HEK293 (cell line): ENCODE data around the gene COQ8B.

Experiments
- SCRT1 ChIP-seq: fragments of 450-650 bp; formaldehyde crosslinking; IDR thresholded peaks from 2 replicates; pipeline ENCODE4 v1.5.1; 2016; ENCODE audit warnings: missing biosample characterization, missing genetic modification characterization, borderline replicate concordance
- SCRT2 ChIP-seq: fragments of 450-650 bp; formaldehyde crosslinking; IDR thresholded peaks from 2 replicates; pipeline ENCODE4 v1.5.1; 2016; ENCODE audit warnings: missing biosample characterization, missing genetic modification characterization
- ZBTB1 ChIP-seq: fragments of 450-650 bp; formaldehyde crosslinking; IDR thresholded peaks from 2 replicates; pipeline ENCODE4 v1.5.1; 2016; ENCODE audit warnings: missing biosample characterization, missing genetic modification characterization
- ZBTB20 ChIP-seq: fragments of 450-650 bp; formaldehyde crosslinking; IDR thresholded peaks from 2 replicates; pipeline ENCODE4 v1.5.1; 2016; ENCODE audit warnings: missing biosample characterization, missing genetic modification characterization
- ZFP37 ChIP-seq: fragments of 450-650 bp; formaldehyde crosslinking; IDR thresholded peaks from 2 replicates; pipeline ENCODE4 v1.5.1; 2016; ENCODE audit warnings: missing biosample characterization, missing genetic modification characterization
- ZNF155 ChIP-seq: fragments of 450-650 bp; formaldehyde crosslinking; IDR thresholded peaks from 2 replicates; pipeline ENCODE4 v1.5.1; 2016; ENCODE audit warnings: missing biosample characterization, missing genetic modification characterization
- ZNF211 ChIP-seq: fragments of 450-650 bp; formaldehyde crosslinking; IDR thresholded peaks from 2 replicates; pipeline ENCODE4 v1.5.1; 2016; ENCODE audit warnings: low read depth, missing biosample characterization, missing genetic modification characterization
- ZNF221 ChIP-seq: fragments of 450-650 bp; formaldehyde crosslinking; IDR thresholded peaks from 2 replicates; pipeline ENCODE4 v1.5.1; 2017; ENCODE audit warnings: missing biosample characterization, missing genetic modification characterization, borderline replicate concordance
- ZNF239 ChIP-seq: fragments of 450-650 bp; formaldehyde crosslinking; IDR thresholded peaks from 2 replicates; pipeline ENCODE4 v1.5.1; 2016; ENCODE audit warnings: missing biosample characterization, missing genetic modification characterization
- ZNF26 ChIP-seq: fragments of 450-650 bp; formaldehyde crosslinking; IDR thresholded peaks from 2 replicates; pipeline ENCODE4 v1.5.1; 2016; ENCODE audit warnings: missing biosample characterization, missing genetic modification characterization
- ZNF292 ChIP-seq: fragments of 450-650 bp; formaldehyde crosslinking; IDR thresholded peaks from 2 replicates; pipeline ENCODE4 v1.5.1; 2016; ENCODE audit warnings: low read depth, missing biosample characterization, missing genetic modification characterization, borderline replicate concordance
- ZNF311 ChIP-seq: fragments of 450-650 bp; formaldehyde crosslinking; IDR thresholded peaks from 2 replicates; pipeline ENCODE4 v1.5.1; 2017; ENCODE audit warnings: missing biosample characterization, missing genetic modification characterization, borderline replicate concordance
- ZNF514 ChIP-seq: fragments of 450-650 bp; formaldehyde crosslinking; IDR thresholded peaks from 2 replicates; pipeline ENCODE4 v1.5.1; 2016; ENCODE audit warnings: missing biosample characterization, missing genetic modification characterization
- ZNF639 ChIP-seq: fragments of 450-650 bp; formaldehyde crosslinking; IDR thresholded peaks from 2 replicates; pipeline ENCODE4 v1.5.1; 2016; ENCODE audit warnings: missing biosample characterization, missing genetic modification characterization
- ZNF645 ChIP-seq: fragments of 450-650 bp; formaldehyde crosslinking; IDR thresholded peaks from 2 replicates; pipeline ENCODE4; 2016; ENCODE audit warnings: missing biosample characterization, missing genetic modification characterization
- ZNF692 ChIP-seq: fragments of 450-650 bp; formaldehyde crosslinking; IDR thresholded peaks from 2 replicates; pipeline ENCODE4 v1.5.1; 2016; ENCODE audit warnings: missing biosample characterization, missing genetic modification characterization
- ZNF768 ChIP-seq: fragments of 450-650 bp; formaldehyde crosslinking; IDR thresholded peaks from 2 replicates; pipeline ENCODE4 v1.5.1; 2018; ENCODE audit warnings: missing biosample characterization, mild to moderate bottlenecking, missing genetic modification characterization
- ZNF777 ChIP-seq: fragments of 450-650 bp; formaldehyde crosslinking; IDR thresholded peaks from 2 replicates; pipeline ENCODE4 v1.5.1; 2017; ENCODE audit warnings: missing biosample characterization, missing genetic modification characterization, borderline replicate concordance
- ZNF837 ChIP-seq: fragments of 450-650 bp; formaldehyde crosslinking; IDR thresholded peaks from 2 replicates; pipeline ENCODE4 v1.5.1; 2016; ENCODE audit warnings: missing biosample characterization, missing genetic modification characterization
- TF ChIP-seq, protein P1 (sequence below): fragments of 450-650 bp; formaldehyde crosslinking; IDR thresholded peaks from 2 replicates; pipeline ENCODE4 v1.5.1; 2016; ENCODE audit warnings: missing biosample characterization, missing genetic modification characterization
- TF ChIP-seq, protein P2 (sequence below): fragments of 450-650 bp; formaldehyde crosslinking; IDR thresholded peaks from 2 replicates; pipeline ENCODE4 v1.5.1; 2016; ENCODE audit warnings: missing biosample characterization, missing genetic modification characterization, low read depth

The COQ8B gene

GRCh38 chr19:40663695-40664692, 52.7 kb downstream of the COQ8B start (continued):
- TF ChIP-seq ZNF645 (no peak), ZNF692 (tag by site-specific recombination) (no peak), ZNF311 (tag by site-specific recombination) (no peak), ZNF155 (no peak), ZNF26 (tag by site-specific recombination) (no peak), ZBTB1 (tag by site-specific recombination) (no peak; the same call in 1 of the 2 replicates), ZNF292 (tag by site-specific recombination) (no peak), ZNF837 (tag by site-specific recombination) (no peak), SCRT1 (tag by site-specific recombination) (no peak), ZBTB20 (tag by site-specific recombination) (no peak), ZNF211 (no peak), ZNF639 (tag by site-specific recombination) (no peak), ZFP37 (tag by site-specific recombination) (peak; percentile 36; the same call in 1 of the 2 replicates), ZNF514 (tag by site-specific recombination) (no peak), SCRT2 (tag by site-specific recombination) (no peak), ZNF768 (tag by site-specific recombination) (no peak), ZNF221 (tag by site-specific recombination) (no peak), ZNF777 (tag by site-specific recombination) (no peak), ZNF239 (tag by site-specific recombination) (no peak)
- TF ChIP-seq, protein P1, sequence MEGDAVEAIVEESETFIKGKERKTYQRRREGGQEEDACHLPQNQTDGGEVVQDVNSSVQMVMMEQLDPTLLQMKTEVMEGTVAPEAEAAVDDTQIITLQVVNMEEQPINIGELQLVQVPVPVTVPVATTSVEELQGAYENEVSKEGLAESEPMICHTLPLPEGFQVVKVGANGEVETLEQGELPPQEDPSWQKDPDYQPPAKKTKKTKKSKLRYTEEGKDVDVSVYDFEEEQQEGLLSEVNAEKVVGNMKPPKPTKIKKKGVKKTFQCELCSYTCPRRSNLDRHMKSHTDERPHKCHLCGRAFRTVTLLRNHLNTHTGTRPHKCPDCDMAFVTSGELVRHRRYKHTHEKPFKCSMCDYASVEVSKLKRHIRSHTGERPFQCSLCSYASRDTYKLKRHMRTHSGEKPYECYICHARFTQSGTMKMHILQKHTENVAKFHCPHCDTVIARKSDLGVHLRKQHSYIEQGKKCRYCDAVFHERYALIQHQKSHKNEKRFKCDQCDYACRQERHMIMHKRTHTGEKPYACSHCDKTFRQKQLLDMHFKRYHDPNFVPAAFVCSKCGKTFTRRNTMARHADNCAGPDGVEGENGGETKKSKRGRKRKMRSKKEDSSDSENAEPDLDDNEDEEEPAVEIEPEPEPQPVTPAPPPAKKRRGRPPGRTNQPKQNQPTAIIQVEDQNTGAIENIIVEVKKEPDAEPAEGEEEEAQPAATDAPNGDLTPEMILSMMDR (tag by site-specific recombination), result no peak
- TF ChIP-seq, protein P2, sequence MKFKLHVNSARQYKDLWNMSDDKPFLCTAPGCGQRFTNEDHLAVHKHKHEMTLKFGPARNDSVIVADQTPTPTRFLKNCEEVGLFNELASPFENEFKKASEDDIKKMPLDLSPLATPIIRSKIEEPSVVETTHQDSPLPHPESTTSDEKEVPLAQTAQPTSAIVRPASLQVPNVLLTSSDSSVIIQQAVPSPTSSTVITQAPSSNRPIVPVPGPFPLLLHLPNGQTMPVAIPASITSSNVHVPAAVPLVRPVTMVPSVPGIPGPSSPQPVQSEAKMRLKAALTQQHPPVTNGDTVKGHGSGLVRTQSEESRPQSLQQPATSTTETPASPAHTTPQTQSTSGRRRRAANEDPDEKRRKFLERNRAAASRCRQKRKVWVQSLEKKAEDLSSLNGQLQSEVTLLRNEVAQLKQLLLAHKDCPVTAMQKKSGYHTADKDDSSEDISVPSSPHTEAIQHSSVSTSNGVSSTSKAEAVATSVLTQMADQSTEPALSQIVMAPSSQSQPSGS (tag by site-specific recombination), result no peak
